Cardiac fibroblast (primary cell): Measurements from ENCODE around the gene SCGB3A2.
A peak's percentile ranks its signal among the peaks of the same experiment; 100 is the strongest.

Experiments used
- DNase-seq, 2 donors: peaks; one replicate each; pipeline versions ENCODE4 v3.0.0 to v3.0.0-alpha.2; 2010; ENCODE audit warnings: low read depth in 2 of 2
- H3K4me3 ChIP-seq, 2 donors: replicated peaks in 1 of 2; 1 replicate in 1 of 2; 2 replicates in 1 of 2; pipeline ENCODE4 v1.5.1; 2011; ENCODE audit warnings: low read depth in 2 of 2, low read length in 2 of 2, mild to moderate bottlenecking in 2 of 2, moderate library complexity in 1 of 2
- TF ChIP-seq, protein P1 (sequence below): IDR thresholded peaks from one replicate; pipeline ENCODE4 v1.5.1; 2011; ENCODE audit warnings: low read depth, mild to moderate bottlenecking, low read length, inconsistent platforms

The SCGB3A2 gene

GRCh38 chr5:147876141-147876540, 2.4 kb upstream of the SCGB3A2 start:
- no peak for DNase-seq
- H3K4me3 ChIP-seq: no peak overlapping the region
- TF ChIP-seq, protein P1, sequence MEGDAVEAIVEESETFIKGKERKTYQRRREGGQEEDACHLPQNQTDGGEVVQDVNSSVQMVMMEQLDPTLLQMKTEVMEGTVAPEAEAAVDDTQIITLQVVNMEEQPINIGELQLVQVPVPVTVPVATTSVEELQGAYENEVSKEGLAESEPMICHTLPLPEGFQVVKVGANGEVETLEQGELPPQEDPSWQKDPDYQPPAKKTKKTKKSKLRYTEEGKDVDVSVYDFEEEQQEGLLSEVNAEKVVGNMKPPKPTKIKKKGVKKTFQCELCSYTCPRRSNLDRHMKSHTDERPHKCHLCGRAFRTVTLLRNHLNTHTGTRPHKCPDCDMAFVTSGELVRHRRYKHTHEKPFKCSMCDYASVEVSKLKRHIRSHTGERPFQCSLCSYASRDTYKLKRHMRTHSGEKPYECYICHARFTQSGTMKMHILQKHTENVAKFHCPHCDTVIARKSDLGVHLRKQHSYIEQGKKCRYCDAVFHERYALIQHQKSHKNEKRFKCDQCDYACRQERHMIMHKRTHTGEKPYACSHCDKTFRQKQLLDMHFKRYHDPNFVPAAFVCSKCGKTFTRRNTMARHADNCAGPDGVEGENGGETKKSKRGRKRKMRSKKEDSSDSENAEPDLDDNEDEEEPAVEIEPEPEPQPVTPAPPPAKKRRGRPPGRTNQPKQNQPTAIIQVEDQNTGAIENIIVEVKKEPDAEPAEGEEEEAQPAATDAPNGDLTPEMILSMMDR: no peak

DNA sequence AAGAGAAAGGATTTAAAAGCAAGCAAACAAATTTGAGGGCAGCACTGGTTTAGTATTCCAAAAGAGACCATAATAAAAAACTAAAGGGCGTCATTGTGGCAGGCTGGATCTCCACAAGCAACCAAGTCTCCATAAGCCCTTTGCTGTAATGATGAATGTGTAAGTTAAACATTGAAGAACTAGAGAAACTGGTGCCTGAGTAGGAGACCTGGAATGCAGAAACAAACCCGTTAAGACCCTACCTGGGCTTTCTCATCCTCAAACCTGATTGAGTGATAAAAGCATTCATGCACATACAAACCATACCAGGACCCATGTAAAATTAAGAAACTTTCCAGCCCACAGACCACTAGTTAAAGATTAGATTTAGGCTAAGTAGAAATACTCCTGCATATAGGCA, 1.9 kb upstream of the SCGB3A2 start:
- no peak overlapping the region for H3K4me3 ChIP-seq
- DNase-seq: no peak
- TF ChIP-seq, protein P1: no peak

- TF ChIP-seq, protein P1: no peak
- no peak for DNase-seq
Measured at GRCh38 chr5:147879784-147880183, 1.3 kb downstream of the SCGB3A2 start.

GRCh38 chr5:147880487-147880886, 2.0 kb downstream of the SCGB3A2 start:
- no peak for DNase-seq

More at GRCh38 chr5:147879784-147880183, 1.3 kb downstream of the SCGB3A2 start:
- no peak overlapping the region for H3K4me3 ChIP-seq

DNA sequence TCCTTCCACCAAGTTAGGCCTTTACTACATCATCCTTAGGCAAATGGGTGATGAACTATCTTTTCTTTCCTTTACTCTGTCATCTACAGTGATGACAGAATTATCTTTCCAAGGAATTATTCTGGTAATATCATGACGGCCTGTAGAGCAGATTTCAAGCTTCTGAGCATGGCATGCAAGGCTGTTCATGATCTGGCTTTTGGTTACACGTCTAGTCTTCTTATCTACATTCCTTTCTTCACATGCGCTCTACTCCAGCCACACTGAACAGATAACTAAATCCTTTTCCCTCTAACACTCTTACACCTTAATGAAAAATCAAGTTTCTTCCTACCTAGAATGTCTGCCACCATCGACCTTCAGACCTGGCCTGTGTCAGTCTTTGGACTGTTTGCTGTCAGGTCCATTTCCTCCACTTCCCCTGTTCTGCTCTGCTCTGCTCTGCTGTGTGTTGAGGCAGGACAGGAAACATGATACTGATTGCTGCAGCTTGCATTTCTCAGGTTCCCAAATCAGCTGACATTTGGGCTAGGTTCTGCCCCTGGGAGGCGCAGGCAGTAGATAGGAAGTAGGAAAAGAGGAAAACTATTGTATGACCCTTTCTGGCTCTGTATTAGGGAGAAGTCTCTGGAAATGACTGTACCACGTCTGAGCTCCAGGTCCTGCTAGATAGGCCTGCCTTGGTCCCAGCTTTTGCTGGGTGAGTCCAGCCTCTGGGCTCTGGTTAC, 4.2 kb downstream of the SCGB3A2 start:
- no peak overlapping the region for H3K4me3 ChIP-seq
- TF ChIP-seq, protein P1: no peak
- DNase-seq: no peak

More at GRCh38 chr5:147880487-147880886, 2.0 kb downstream of the SCGB3A2 start:
- TF ChIP-seq, protein P1: no peak
- no peak overlapping the region for H3K4me3 ChIP-seq

- no peak overlapping the region for H3K4me3 ChIP-seq
- peak; percentile 46 to 75 for DNase-seq
- TF ChIP-seq, protein P1: peak; percentile 48
Measured at GRCh38 chr5:147887026-147887627, 8.6 kb downstream of the SCGB3A2 start.

DNA sequence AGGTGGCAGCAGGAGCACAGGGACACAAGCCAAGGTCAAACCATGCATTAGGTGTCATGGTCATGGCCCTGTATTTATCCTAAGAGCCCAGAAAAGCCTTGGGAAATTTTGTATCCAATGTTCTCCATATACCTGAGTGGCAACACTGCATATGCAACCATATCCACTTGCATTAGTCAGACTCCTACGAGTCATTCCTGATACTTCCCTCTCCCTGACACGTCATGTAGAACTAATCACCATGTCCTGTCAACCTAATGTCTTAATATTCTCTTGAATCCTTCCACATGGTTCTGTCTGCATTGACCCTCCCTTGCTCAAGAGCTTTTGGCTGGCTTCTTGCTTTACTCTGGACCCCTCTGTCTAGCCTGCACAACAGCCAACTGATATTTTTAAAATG, 9.4 kb downstream of the SCGB3A2 start:
- no peak overlapping the region for H3K4me3 ChIP-seq
- peak in 1 of 2 donors; percentile 69 for DNase-seq
- TF ChIP-seq, protein P1: no peak
